GM12878 (cell line): ENCODE results near the gene KCNB1. TPM values are rescaled to one million over a fixed set of nuclear protein-coding genes. Genes with fewer than 3 reads are reported as not detected.

Experiments
- ATAC-seq: fragments of 200-7000 bp; cut with Tn5 transposase; 3 replicates; pipeline ENCODE4 v1.9.1; 2020; ENCODE audit warnings: mild to moderate bottlenecking, moderate library complexity
- BruUV-seq: library from RNA; stranded (reverse); fragments of 400-500 nt; replicated peaks from 2 replicates; lab custom pipeline; 2021; lab: Mats Ljungman, UMichigan
- CTCF ChIA-PET: fragments of 300-600 bp; sonication (Branson Sonifier 250); formaldehyde crosslinking; extraction: SDS; loops from one replicate; lab custom pipeline; 2021; ENCODE audit warnings: inconsistent platforms; lab: Yijun Ruan, JAX
- POLR2A ChIA-PET: fragments of 350-600 bp; formaldehyde crosslinking; extraction: SDS; loops from one replicate; lab custom pipeline; 2021; ENCODE audit warnings: inconsistent platforms; lab: Charles Lee
- RAD21 ChIA-PET: fragments of 300-600 bp; sonication (Branson Sonifier 250); formaldehyde crosslinking; loops from one replicate; lab custom pipeline; 2023; ENCODE audit warnings: antibody characterized with exemption; ENCODE audit not compliant: unreplicated experiment; lab: Charles Lee
- SMC1A ChIA-PET: fragments of 300-600 bp; sonication (Branson Sonifier 250); formaldehyde crosslinking; loops from one replicate; lab custom pipeline; 2023; ENCODE audit not compliant: unreplicated experiment, uncharacterized antibody; lab: Charles Lee
- DNase-seq: peaks from one replicate; pipeline ENCODE4 v3.0.0-alpha.2; 2011; ENCODE audit warnings: low read depth, low spot score
- FAIRE-seq: peaks from 3 replicates; lab custom pipeline; 2011; peaks lifted over from hg19 to GRCh38; lab: Jason Lieb, UNC
- H2AFZ ChIP-seq: 2 replicates; pipeline ENCODE4 v1.6.0; 2011; ENCODE audit warnings: low read depth, low read length, control low read depth; ENCODE audit not compliant: control insufficient read depth
- H3K27ac ChIP-seq: 2 replicates; pipeline ENCODE4 v1.5.1; 2011; ENCODE audit warnings: control low read depth; ENCODE audit not compliant: control insufficient read depth, insufficient read depth
- H3K27me3 ChIP-seq, 2 experiments: replicated peaks in 1 of 2; 2 replicates each; pipeline versions ENCODE4 v1.6.0 to v1.6.1; 2011; ENCODE audit warnings: low read length in 1 of 2; ENCODE audit not compliant: control insufficient read depth in 2 of 2, insufficient read depth in 2 of 2
- H3K36me3 ChIP-seq, 2 experiments: 2 replicates each; pipeline ENCODE4 v1.5.1; 2011; ENCODE audit warnings: low read length in 1 of 2; ENCODE audit not compliant: control insufficient read depth in 2 of 2, insufficient read depth in 2 of 2
- H3K4me1 ChIP-seq: 2 replicates; pipeline ENCODE4 v1.6.1; 2011; ENCODE audit warnings: mild to moderate bottlenecking, low read length, moderate library complexity, mixed read lengths; ENCODE audit not compliant: control insufficient read depth, insufficient read depth
- H3K4me2 ChIP-seq: 2 replicates; pipeline ENCODE4 v1.6.0; 2011; ENCODE audit warnings: control low read depth; ENCODE audit not compliant: control insufficient read depth, insufficient read depth
- H3K4me3 ChIP-seq: fragments of 200-600 bp; sonication (generic); 2 replicates; pipeline ENCODE4 v1.5.1; 2016
- H3K79me2 ChIP-seq: 2 replicates; pipeline ENCODE4 v1.6.0; 2011; ENCODE audit warnings: low read length; ENCODE audit not compliant: control insufficient read depth, insufficient read depth
- H3K9ac ChIP-seq: 2 replicates; pipeline ENCODE4 v1.8.0; 2011; ENCODE audit warnings: low read length, control low read depth, mixed read lengths; ENCODE audit not compliant: control insufficient read depth, insufficient read depth
- H3K9me3 ChIP-seq: replicated peaks from 3 replicates; pipeline ENCODE4 v1.5.1; 2011; ENCODE audit warnings: mild to moderate bottlenecking, low read length; ENCODE audit not compliant: control insufficient read depth, insufficient read depth
- H4K20me1 ChIP-seq: 2 replicates; pipeline ENCODE4 v1.6.0; 2011; ENCODE audit not compliant: control insufficient read depth, insufficient read depth
- BHLHE40 ChIP-seq, 2 experiments: fragments of 450-650 bp in 1 of 2; IDR thresholded peaks; 2 replicates each; pipeline ENCODE4 v1.6.1; 2011 to 2017; ENCODE audit warnings: low read depth in 2 of 2, borderline replicate concordance in 1 of 2, improper control_type of control experiment in 1 of 2, low read length in 1 of 2, mild to moderate bottlenecking in 1 of 2
- CHD2 ChIP-seq: IDR thresholded peaks from 2 replicates; pipeline ENCODE4 v1.6.1; 2011; ENCODE audit warnings: low read depth, low read length, improper control_type of control experiment, borderline replicate concordance
- FOS ChIP-seq: IDR thresholded peaks from 3 replicates; pipeline ENCODE4 v1.6.1; 2011; ENCODE audit warnings: borderline replicate concordance; ENCODE audit not compliant: insufficient read length; ENCODE audit errors: extremely low read depth
- FOXK2 ChIP-seq: fragments of 450-650 bp; IDR thresholded peaks from 2 replicates; pipeline ENCODE4 v1.6.1; 2017; ENCODE audit warnings: mild to moderate bottlenecking, moderate library complexity
- NFXL1 ChIP-seq: fragments of 450-650 bp; IDR thresholded peaks from 2 replicates; pipeline ENCODE4 v1.6.1; 2017; ENCODE audit warnings: antibody characterized with exemption, mild to moderate bottlenecking, borderline replicate concordance
- POLR2A ChIP-seq: IDR thresholded peaks from 2 replicates; pipeline ENCODE4 v1.6.1; 2011; ENCODE audit warnings: low read depth, mild to moderate bottlenecking, low read length
- RFX5 ChIP-seq: IDR thresholded peaks from 2 replicates; pipeline ENCODE4 v1.6.1; 2011; ENCODE audit warnings: low read depth, low read length, improper control_type of control experiment
- SP1 ChIP-seq: IDR thresholded peaks from one replicate; pipeline ENCODE4 v1.6.1; 2011; ENCODE audit warnings: low read depth, low read length
- SREBF2 ChIP-seq: IDR thresholded peaks from 2 replicates; pipeline ENCODE4 v1.6.1; 2012; ENCODE audit warnings: mild to moderate bottlenecking, low read length
- ZBTB33 ChIP-seq: fragments of 450-650 bp; IDR thresholded peaks from 2 replicates; pipeline ENCODE4 v1.6.1; 2017; ENCODE audit warnings: mild to moderate bottlenecking
- ZNF207 ChIP-seq: fragments of 450-650 bp; IDR thresholded peaks from 2 replicates; pipeline ENCODE4 v1.6.1; 2014; ENCODE audit warnings: antibody characterized with exemption, mild to moderate bottlenecking, borderline replicate concordance
- WGBS: methylation state at CpG from one replicate; pipeline ENCODE4 v1.1.6; 2016; ENCODE audit warnings: low lambda C conversion rate; ENCODE audit not compliant: insufficient replicate concordance, insufficient coverage; ENCODE audit errors: missing lambda C conversion rate; 5-methylcytosine and 5-hydroxymethylcytosine counted together
- in situ Hi-C: fragments of 300-500 bp; cut with MboI; formaldehyde crosslinking; loops from 9 replicates; pipeline ENCODE4 v1.14.3; 2018; ENCODE audit warnings: mixed read lengths
- intact Hi-C: fragments of 100-400 bp; cut with micrococcal nuclease; formaldehyde crosslinking; loops from one replicate; pipeline ENCODE4 v1.14.2; 2022; ENCODE audit not compliant: unreplicated experiment
- polyA plus RNA-seq, 11 experiments: library from polyadenylated mRNA; depleted of rRNA in 4 of 11; unstranded in 6 of 11; stranded (reverse) in 5 of 11; fragments of >200 nt; fragmentation: Nextera tagmentation in 4 of 11; fragmentation: Illumina TruSeq in 1 of 11; extraction: Ambion mirVana in 4 of 11; extraction: Trizol in 1 of 11; gene quantifications; 1 replicate in 1 of 11; 2 replicates in 10 of 11; pipeline versions ENCODE4 v1.2.1 to v1.2.3, GENCODE V29; 2011 to 2016; ENCODE audit warnings: inconsistent platforms in 2 of 11, missing spikeins in 2 of 11, low read depth in 1 of 11
- total RNA-seq, 4 experiments: library from RNA; depleted of rRNA in 3 of 4; stranded (reverse); fragments of >200 nt in 3 of 4; fragmentation: Illumina TruSeq in 1 of 4; extraction: Trizol in 1 of 4; gene quantifications; 2 replicates each; pipeline versions ENCODE4 v1.2.1 to v1.2.3, GENCODE V29; 2013 to 2021

The KCNB1 gene
- total and polyA plus RNA-seq, 10 of the 15 experiments (the other 5 are each of a cell fraction or from before 2014, with no cell fraction given) = 0.02 to 0.08 (median 0.03) TPM; not detected in 7

- 40% methylated on average over 17 of the region's 17 CpGs for WGBS
- CTCF ChIA-PET = interaction anchor here (0.7 kb wide), 1 partner anchor 15 kb away, joined by 3 read pairs; no protein-coding TSS in a partner anchor
These were observed 34.7 kb upstream of the KCNB1 start for GRCh38 chr20:49516916-49517804.

GRCh38 chr20:49515586-49515985, 33.1 kb upstream of the KCNB1 start:
- DNase-seq = no peak
- SMC1A ChIA-PET = no interaction called here
- no peaks in the 10 kb centered on the region for H3K9me3 ChIP-seq
- no peak overlapping the region for H3K9ac ChIP-seq
- POLR2A ChIA-PET = no interaction called here
- in situ Hi-C loops (loop anchor here (25.0 kb wide), 1 partner anchor 178 kb away; no protein-coding TSS in a partner anchor), intact Hi-C loops (no loop called here)
- no peaks in the 10 kb centered on the region for H3K4me1 ChIP-seq
- no peak overlapping the region for H3K27ac ChIP-seq
- TF ChIP-seq BHLHE40 (IDR thresholded peaks at IDR 0.05; ENCODE audit: borderline replicate concordance in 1 of 2, low read depth in 2 of 2, low read length in 1 of 2) (no peak), FOS (no peak), ZBTB33 (no peak), SREBF2 (no peak)
- no peaks in the 10 kb centered on the region for H3K79me2 ChIP-seq
- BruUV-seq = no TSS peak
- no peak overlapping the region for H3K4me2 ChIP-seq
- no peak overlapping the region for H3K4me3 ChIP-seq
- no peaks in the 10 kb centered on the region for H3K36me3 ChIP-seq
- RAD21 ChIA-PET = no interaction called here
- 44% methylated on average over 3 of the region's 3 CpGs for WGBS
- no peaks in the 10 kb centered on the region for H4K20me1 ChIP-seq
- no peak for FAIRE-seq
- CTCF ChIA-PET = interaction anchor here (1.2 kb wide), 1 partner anchor 19 kb away, joined by 3 read pairs; no protein-coding TSS in a partner anchor
- no peak overlapping the region for H2AFZ ChIP-seq
- H3K27me3 ChIP-seq = peaks cover 4 to 5% of the 10 kb centered on the region in 2 experiments; a peak in 2 of 4 replicates
- no peak for ATAC-seq

More at GRCh38 chr20:49516916-49517804, 34.7 kb upstream of the KCNB1 start:
- no peak overlapping the region for H3K4me2 ChIP-seq
- no peak for DNase-seq
- H3K27me3 ChIP-seq = peaks cover 0 to 5% of the 10 kb centered on the region in 2 experiments; a peak in 2 of 4 replicates
- H3K4me3 ChIP-seq = no peak overlapping the region
- ChIA-PET SMC1A (no interaction called here), RAD21 (no interaction called here), POLR2A (no interaction called here)
- H4K20me1 ChIP-seq = no peaks in the 10 kb centered on the region
- in situ Hi-C loops = loop anchor here (25.0 kb wide), 1 partner anchor 180 kb away; no protein-coding TSS in a partner anchor
- TF ChIP-seq CHD2 = no peak
- TF ChIP-seq SP1 = no peak
- no peak for TF ChIP-seq RFX5
- TF ChIP-seq POLR2A = no peak
- TF ChIP-seq NFXL1 = no peak
- TF ChIP-seq ZNF207 = no peak
- no peak for TF ChIP-seq FOXK2
- no peaks in the 10 kb centered on the region for H3K9me3 ChIP-seq
- H2AFZ ChIP-seq = no peak overlapping the region
- intact Hi-C loops = no loop called here
- no peak overlapping the region for H3K27ac ChIP-seq
- no peak for ATAC-seq
- no peaks in the 10 kb centered on the region for H3K79me2 ChIP-seq
- H3K9ac ChIP-seq = no peak overlapping the region
- H3K36me3 ChIP-seq = no peaks in the 10 kb centered on the region
- H3K4me1 ChIP-seq = no peaks in the 10 kb centered on the region
- no peak for FAIRE-seq
- no TSS peak for BruUV-seq
